Measurements from ENCODE around the gene IL22RA1. TPM values are rescaled to one million over a fixed set of nuclear protein-coding genes. Genes with fewer than 3 reads are reported as not detected.

Gene IL22RA1
- total and polyA plus RNA-seq, 2 donors from 2014 or later = 1.4 TPM

DNA sequence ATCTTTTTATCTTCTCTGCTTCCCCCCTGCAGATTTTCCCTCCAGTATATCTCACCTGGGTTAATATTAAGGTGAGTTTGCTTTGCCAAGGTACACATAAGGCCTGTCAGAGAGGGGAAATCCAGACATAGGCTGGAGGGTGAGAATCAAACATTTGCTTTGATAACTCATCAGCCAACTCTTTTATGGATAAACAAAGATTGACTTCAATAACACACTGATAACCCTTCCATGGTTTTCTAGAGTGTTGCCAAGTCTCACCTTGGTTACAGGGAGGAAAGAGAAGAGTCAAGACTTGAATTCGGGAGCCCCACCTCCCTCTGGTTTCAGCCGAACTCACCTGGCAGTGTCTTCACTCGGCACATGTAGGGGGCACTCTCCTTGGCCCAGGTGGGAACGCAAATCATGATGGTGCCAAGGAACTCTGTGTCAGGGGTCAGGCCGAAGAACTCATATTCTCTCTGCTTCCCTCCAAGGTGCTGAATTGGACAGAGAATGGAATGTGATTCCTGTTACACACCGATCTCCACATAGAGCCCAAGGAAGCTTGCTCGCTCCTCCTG lies 15.1 kb downstream of the IL22RA1 start:
- Histone ChIP-seq H3K4me1 (ENCODE audit: control insufficient read depth in 2 of 3, insufficient read depth in 2 of 3, low read depth in 1 of 3, low read length in 3 of 3) (no peaks in the 10 kb centered on the region), H3K27ac (ENCODE audit: low read depth in 2 of 2, low read length in 2 of 2) (no peak overlapping the region), H3K9me3 (ENCODE audit: control insufficient read depth in 2 of 3, insufficient read depth in 1 of 3, low read length in 3 of 3) (peaks cover 0 to 6% (median 0%) of the 10 kb centered on the region in 3 donors), H3K36me3 (ENCODE audit: control insufficient read depth in 2 of 3, insufficient read depth in 3 of 3, low read length in 3 of 3) (no peaks in the 10 kb centered on the region), H3K9ac (ENCODE audit: low read length in 3 of 3) (no peak overlapping the region), H3K27me3 (ENCODE audit: control insufficient read depth, insufficient read depth, low read length) (no peaks in the 10 kb centered on the region), H3K4me3 (ENCODE audit: low read length in 3 of 3) (no peak overlapping the region)
- TF ChIP-seq, protein P1, sequence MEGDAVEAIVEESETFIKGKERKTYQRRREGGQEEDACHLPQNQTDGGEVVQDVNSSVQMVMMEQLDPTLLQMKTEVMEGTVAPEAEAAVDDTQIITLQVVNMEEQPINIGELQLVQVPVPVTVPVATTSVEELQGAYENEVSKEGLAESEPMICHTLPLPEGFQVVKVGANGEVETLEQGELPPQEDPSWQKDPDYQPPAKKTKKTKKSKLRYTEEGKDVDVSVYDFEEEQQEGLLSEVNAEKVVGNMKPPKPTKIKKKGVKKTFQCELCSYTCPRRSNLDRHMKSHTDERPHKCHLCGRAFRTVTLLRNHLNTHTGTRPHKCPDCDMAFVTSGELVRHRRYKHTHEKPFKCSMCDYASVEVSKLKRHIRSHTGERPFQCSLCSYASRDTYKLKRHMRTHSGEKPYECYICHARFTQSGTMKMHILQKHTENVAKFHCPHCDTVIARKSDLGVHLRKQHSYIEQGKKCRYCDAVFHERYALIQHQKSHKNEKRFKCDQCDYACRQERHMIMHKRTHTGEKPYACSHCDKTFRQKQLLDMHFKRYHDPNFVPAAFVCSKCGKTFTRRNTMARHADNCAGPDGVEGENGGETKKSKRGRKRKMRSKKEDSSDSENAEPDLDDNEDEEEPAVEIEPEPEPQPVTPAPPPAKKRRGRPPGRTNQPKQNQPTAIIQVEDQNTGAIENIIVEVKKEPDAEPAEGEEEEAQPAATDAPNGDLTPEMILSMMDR (IDR thresholded peaks at IDR 0.05; ENCODE audit: borderline replicate concordance, extremely low read depth, insufficient read depth) = no peak
- intact Hi-C loops (cut with DNase I) = no loop called here
- FAIRE-seq (no peak), DNase-seq (no peak)

DNA sequence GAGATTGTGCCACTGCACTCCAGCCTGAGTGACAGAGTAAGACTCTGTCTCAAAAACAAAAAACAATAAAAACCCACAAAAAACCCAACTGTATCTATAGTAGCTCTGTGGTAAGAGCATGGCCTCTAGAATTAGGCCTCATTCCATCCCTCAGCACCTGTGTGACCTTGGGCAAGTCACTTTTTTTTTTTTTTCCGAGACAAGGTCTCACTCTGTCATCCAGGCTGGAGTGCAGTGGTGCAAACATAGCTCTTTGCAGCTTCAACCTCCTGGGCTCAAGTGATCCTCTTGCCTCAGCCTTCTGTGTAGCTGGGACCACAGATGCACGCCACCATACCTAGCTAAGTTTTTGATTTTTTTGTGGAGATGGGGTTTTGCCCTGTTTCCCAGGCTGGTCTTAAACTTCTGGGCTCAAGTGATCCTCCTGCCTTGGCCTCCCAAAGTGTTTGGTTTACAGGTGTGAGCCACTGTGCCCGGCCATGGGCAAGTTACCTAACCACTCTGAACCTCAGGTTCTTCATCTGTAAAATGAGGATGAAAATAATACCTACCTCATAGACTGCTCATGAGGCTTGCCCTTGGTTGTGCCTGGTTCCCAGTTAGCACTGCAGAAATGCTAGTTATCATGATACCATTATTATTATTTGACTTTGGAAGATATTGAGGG lies 15.7 kb downstream of the IL22RA1 start:
- DNase-seq = no peak
- H3K4me1 ChIP-seq (ENCODE audit: control insufficient read depth in 2 of 3, insufficient read depth in 2 of 3, low read depth in 1 of 3, low read length in 3 of 3) = no peaks in the 10 kb centered on the region
- H3K27ac ChIP-seq (ENCODE audit: low read depth in 2 of 2, low read length in 2 of 2) = no peak overlapping the region
- H3K9ac ChIP-seq (ENCODE audit: low read length in 3 of 3) = no peak overlapping the region
- H3K4me3 ChIP-seq (ENCODE audit: low read length in 3 of 3) = no peak overlapping the region
- no peaks in the 10 kb centered on the region for H3K36me3 ChIP-seq (ENCODE audit: control insufficient read depth in 2 of 3, insufficient read depth in 3 of 3, low read length in 3 of 3)
- no peaks in the 10 kb centered on the region for H3K27me3 ChIP-seq (ENCODE audit: control insufficient read depth, insufficient read depth, low read length)
- no peak for FAIRE-seq
- intact Hi-C loops (cut with DNase I) = no loop called here
- TF ChIP-seq, protein P1 (IDR thresholded peaks at IDR 0.05; ENCODE audit: borderline replicate concordance, extremely low read depth, insufficient read depth) = no peak
- peaks cover 0 to 6% (median 0%) of the 10 kb centered on the region in 3 donors for H3K9me3 ChIP-seq (ENCODE audit: control insufficient read depth in 2 of 3, insufficient read depth in 1 of 3, low read length in 3 of 3)

DNA sequence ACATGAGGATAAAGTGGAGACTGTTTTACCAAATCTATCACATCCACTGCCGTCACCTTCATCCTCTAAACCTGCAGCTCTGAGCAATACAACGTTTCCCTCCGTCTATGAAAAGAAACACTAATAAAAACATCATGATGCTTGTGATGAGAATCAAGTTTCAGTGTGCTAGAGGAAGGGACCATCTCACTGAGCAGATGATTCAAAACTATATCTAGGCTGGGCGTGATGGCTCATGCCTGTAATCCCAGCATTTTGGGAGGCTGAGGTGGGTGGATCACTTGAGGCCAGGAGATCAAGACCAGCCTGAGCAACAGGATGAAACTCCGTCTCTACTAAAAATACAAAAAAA lies 16.3 kb downstream of the IL22RA1 start:
- Histone ChIP-seq H3K9ac (ENCODE audit: low read length in 3 of 3) (no peak overlapping the region), H3K27me3 (ENCODE audit: control insufficient read depth, insufficient read depth, low read length) (no peaks in the 10 kb centered on the region), H3K27ac (ENCODE audit: low read depth in 2 of 2, low read length in 2 of 2) (no peak overlapping the region), H3K9me3 (ENCODE audit: control insufficient read depth in 2 of 3, insufficient read depth in 1 of 3, low read length in 3 of 3) (peaks cover 0 to 6% (median 0%) of the 10 kb centered on the region in 3 donors), H3K36me3 (ENCODE audit: control insufficient read depth in 2 of 3, insufficient read depth in 3 of 3, low read length in 3 of 3) (no peaks in the 10 kb centered on the region), H3K4me1 (ENCODE audit: control insufficient read depth in 2 of 3, insufficient read depth in 2 of 3, low read depth in 1 of 3, low read length in 3 of 3) (no peaks in the 10 kb centered on the region), H3K4me3 (ENCODE audit: low read length in 3 of 3) (no peak overlapping the region)
- FAIRE-seq (no peak), DNase-seq (no peak)
- intact Hi-C loops (cut with DNase I) = no loop called here
- TF ChIP-seq, protein P1 (IDR thresholded peaks at IDR 0.05; ENCODE audit: borderline replicate concordance, extremely low read depth, insufficient read depth) = no peak
